HL-60/S4 treated with retinoic acid at 250 ng/mL for 4 days and 3 days (cell line): Measurements from ENCODE around the gene EHD2.
"Not testable (repeated sequence)": the region's sequence is repeated elsewhere in the genome, so short reads cannot be mapped to it uniquely, and the experiment has no call there.

Experiments used
- in situ Hi-C: fragments of 300-500 bp; cut with MboI; formaldehyde crosslinking; loops from 2 replicates; pipeline ENCODE4 v1.7.0; 2022; ENCODE audit warnings: low sequenced_read_pairs

EHD2 gene, protein sequence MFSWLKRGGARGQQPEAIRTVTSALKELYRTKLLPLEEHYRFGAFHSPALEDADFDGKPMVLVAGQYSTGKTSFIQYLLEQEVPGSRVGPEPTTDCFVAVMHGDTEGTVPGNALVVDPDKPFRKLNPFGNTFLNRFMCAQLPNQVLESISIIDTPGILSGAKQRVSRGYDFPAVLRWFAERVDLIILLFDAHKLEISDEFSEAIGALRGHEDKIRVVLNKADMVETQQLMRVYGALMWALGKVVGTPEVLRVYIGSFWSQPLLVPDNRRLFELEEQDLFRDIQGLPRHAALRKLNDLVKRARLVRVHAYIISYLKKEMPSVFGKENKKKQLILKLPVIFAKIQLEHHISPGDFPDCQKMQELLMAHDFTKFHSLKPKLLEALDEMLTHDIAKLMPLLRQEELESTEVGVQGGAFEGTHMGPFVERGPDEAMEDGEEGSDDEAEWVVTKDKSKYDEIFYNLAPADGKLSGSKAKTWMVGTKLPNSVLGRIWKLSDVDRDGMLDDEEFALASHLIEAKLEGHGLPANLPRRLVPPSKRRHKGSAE

DNA sequence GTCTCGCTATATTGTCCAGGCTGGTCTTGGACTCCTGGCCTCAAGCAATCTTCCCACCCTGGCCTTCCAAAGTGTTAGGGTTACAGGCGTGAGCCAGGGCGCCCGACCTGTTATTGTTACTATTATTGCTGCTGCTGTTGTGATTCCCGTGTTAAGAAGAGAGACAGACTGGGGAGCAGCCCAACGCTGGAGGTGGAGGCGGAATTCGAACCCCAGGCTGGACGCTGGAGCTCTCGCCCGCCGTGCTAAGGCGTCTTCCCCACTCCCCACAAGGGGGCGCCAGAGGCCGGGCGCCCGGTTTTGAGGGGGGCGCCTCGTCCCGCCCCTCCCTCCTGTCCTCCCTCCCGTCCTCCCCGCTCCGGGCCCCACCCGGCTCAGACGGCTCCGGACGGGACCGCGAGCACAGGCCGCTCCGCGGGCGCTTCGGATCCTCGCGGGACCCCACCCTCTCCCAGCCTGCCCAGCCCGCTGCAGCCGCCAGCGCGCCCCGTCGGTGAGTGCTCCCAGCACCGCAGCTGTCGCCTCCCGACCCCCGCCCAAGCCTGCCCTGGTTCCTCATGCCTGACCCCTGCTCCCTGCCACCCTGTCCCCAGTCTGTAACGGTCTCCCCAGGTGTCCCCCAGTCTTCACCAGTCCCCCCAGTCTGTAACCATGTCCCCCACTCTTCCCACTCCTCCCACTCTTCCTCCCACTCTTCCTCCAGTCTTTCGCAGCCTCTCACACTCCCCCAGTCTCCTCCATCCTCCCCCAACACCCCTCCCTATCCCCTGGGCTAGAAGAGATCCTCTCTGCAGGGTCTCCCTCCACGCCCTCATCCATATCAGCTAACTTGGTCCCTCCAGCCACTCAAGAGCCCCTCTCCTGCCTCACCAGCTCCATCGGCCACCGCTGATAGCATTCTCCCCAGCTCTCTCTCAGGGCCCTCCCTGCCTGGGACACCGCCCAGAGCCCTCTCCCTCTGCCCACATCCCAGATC, at the start of gene EHD2:
Gene EHD2 (plus strand): TSS at position 377 of the 976 bp plus-strand sequence. CDS start 3,191 bp downstream, outside the sequence.
- in situ Hi-C loops = loop anchor here (25.0 kb wide), 1 partner anchor 426 kb away; no protein-coding TSS in a partner anchor

DNA sequence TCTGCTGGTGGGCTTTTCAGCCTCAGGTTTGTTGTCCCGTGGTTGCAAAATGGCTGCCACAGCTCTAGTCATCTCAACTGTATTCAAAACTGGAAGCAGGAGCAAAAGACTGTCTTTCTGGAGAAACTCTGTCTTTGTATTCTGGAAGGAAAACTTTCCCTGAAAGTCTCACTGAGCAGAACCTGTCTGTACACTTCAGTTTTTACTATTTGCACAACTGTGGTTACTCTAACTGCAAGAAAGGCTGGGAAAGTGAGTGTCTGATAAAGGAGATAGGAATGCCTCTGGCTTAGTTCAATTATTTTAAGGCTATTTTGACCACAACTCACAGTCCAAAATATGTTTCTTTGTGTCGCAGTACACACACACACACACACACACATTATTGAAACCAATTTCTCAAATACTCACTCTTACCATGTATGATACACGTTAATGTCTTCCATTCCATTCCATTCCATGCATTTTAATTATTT, 49.7 kb upstream of the EHD2 start:
- in situ Hi-C loops = no loop called here

DNA sequence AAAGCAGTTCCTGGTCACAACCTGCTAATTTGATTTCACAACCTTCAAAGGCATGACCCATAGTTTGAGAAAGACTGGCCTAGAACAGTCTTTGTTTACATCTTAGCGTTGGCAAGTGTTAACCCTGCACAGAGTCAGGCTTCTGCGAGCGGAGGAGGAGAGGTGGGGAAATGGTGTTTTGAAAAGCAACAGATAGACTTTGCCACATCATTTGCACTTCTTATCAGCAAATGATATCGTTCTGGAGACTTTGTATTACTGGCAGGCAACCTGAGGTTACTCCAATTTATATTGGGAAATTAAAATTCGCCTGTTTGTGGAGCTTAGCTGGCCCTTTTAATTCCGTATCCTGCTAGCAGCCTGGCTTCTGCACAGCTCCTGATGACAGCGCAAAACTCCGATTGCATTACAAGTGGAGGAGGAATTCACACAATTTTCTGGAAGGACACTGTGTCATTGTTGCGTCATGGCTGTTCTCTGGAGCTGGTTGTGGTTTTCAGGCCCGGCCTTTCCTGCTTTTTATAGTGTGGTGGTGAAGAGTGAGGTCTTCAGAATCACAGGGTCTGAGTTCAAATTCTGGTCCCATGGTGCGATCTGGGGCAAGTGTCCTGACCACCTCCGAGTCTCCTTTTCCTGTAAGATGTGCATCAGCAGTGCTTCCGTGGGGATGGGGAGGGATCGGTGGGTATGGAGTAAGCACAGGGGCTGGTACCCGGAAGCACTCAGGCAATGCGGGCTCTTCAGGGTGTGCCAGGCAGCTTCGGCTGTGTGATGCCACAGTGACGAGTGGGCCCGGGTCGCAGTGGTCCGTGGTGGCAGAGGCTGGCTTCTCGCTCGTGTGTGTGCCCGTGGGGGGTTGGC, 49.1 kb upstream of the EHD2 start:
- in situ Hi-C loops = no loop called here

DNA sequence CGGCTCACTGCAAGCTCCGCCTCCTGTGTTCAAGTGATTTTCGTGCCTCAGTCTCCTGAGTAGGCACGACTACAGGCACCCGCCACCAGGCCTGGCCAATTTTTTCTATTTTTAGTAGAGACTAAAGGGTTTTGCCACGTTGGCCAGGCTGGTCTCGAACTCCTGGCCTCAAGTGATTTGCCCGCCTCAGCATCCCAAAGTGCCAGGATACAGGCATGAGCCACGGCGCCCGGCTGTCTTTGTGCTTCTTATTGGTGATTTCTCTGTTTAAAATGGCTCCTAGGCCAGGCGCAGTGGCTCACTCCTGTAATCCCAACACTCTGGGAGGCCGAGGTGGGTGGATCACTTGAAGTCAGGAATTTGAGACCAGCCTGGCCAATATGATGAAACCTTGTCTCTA, 44.7 kb upstream of the EHD2 start:
- in situ Hi-C loops = not testable (repeated sequence)

DNA sequence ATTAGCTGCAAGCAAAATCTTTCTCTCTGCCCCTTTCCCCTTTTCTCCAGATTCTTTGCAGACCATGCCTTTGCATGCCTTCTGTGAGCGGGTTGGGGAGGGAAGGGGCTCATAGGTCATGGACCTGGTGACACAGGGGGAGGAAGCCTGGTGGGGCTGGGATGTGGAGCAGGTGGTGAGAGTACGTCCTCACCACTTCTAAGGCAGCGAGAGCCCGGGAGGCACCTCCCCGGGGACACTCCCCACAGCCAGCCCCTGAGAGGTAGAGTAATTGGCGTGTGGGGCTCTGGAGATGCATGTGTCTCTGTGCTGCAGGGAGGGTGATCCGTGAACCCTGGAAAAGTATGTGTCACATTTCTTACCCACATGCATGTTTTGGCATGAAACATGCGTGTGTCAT, 42.5 kb upstream of the EHD2 start:
- in situ Hi-C loops = no loop called here

DNA sequence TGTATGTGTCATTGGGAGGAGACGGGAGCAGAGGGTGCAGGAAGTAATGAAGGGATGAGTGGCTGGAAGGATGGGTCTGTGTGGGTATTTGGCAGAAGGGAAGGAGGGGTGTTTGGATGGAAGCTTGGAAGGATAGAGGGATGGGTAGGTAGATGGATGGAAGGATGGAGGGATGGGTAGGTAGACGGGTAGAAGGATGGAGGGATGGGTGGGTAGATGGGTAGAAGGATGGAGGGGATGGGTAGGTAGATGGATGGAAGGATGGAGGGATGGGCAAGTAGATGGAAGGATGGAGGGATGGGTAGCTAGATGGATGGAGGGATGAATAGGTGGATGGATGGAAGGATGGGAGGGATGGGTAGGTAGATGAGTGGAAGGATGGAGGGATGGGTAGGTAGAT, 41.7 kb upstream of the EHD2 start:
- in situ Hi-C loops = no loop called here

DNA sequence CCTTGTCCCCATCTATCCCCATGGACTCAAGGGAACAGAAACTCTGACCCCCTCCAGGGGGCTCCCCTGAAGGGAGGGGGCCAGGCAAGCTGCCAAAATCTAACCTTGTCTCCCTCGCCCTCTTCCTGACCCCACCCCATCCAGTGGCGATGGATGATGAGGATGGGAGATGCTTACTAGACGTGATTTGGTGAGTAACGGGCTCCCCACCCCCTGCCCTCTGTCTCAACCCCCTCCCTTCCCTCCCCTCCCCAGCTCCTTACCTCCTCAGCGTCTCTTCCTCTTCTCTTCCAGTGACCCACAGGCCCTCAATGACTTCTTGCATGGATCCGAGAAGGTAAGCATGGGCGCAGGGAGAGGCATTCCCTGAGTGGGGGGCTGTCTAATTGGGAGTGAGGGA, 39.8 kb upstream of the EHD2 start:
- in situ Hi-C loops = no loop called here

DNA sequence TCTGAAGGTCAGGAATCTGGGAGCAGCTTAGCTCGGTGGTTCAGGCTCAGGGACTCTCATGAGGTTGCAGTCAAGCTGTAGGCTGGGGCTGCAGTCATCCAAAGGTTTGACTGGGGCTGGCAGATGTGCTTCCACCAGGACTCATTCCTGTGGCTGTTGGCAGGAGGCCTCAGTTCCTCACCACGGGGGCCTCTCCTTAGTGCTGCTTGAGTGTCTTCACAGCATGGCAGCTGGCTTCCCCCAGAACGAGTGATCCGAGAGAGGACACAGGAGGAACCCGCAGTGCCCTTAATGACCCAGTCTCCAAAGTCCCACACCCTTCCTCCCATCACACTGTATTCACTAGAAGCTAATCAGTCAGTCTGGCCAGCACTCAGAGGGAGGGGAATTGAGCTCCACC, 38.7 kb upstream of the EHD2 start:
- in situ Hi-C loops = no loop called here

DNA sequence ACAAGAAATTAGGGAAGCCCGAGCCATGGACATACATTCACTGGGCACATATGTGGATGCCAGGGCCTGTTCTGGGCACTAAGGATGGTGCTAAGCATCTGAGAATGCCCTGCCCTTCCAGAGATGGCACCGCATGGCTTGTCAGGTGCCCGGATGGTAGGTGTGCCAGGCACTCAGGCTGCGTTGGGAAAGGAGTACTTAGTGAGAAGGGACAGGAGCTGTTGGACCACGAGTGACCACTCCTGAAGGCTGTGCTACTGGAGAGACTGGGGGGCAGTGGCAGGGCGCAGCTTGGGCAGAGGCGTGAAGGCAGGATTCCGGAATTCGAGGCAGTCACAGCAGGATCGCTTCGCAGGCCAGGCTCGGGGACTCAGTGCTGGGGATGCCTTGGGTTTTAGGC, 38.0 kb upstream of the EHD2 start:
- in situ Hi-C loops = no loop called here

DNA sequence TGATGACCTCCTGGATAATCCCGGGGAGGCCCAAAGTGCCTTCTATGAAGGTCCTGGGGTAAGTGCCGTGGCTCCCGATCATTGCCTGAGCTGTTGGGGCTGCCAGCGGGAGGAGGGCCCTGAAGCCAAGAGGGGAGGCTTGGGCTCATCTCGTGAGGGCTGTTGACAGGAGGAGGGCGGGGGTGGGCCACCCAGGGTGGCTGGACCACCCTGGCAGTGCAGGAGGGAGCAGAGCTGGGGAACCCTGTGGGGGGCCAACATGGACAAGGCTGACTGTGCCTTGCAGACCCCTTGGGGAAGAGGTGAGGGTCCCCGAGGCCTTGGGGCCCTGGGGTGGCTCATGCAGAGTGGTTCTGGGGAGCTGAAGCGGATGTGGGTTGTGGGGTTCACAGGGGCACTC, 37.4 kb upstream of the EHD2 start:
- in situ Hi-C loops = no loop called here

DNA sequence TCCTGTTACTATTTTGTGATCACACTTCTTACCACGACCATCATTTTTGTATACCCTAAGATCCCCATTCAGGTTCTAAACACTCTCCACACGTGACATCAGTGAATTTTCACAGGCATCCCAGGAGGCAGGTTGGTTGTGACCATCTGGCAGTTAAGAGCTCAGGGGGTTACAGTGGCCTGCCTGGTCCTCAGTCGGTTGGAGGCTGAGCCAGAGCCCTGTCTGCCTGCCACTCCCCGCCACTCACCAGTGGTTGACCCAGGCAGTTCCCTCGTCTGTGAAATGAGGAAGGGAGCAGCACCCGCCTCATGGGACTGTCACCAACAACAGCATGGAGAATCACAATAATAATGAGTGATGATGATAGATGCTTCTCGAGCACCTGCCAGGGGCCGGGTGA, 36.4 kb upstream of the EHD2 start:
- in situ Hi-C loops = no loop called here

DNA sequence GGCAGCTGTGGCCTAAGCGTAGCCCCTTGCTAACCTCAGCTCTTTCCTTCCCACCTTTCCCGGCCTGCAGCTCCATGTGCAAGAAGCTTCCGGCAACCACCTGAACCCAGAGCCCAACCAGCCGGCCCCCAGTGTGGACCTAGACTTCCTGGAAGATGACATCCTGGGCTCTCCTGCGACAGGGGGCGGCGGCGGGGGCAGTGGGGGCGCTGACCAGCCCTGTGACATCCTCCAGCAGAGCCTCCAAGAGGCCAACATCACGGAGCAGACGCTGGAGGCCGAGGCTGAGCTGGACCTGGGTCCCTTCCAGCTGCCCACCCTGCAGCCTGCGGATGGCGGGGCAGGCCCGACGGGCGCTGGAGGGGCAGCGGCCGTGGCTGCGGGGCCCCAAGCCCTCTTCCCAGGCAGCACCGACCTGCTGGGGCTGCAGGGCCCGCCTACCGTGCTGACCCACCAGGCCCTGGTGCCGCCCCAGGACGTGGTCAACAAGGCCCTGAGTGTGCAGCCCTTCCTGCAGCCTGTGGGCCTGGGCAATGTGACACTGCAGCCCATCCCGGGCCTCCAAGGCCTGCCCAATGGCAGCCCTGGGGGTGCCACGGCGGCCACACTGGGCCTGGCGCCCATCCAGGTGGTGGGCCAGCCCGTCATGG, 33.8 kb upstream of the EHD2 start:
- in situ Hi-C loops = no loop called here

DNA sequence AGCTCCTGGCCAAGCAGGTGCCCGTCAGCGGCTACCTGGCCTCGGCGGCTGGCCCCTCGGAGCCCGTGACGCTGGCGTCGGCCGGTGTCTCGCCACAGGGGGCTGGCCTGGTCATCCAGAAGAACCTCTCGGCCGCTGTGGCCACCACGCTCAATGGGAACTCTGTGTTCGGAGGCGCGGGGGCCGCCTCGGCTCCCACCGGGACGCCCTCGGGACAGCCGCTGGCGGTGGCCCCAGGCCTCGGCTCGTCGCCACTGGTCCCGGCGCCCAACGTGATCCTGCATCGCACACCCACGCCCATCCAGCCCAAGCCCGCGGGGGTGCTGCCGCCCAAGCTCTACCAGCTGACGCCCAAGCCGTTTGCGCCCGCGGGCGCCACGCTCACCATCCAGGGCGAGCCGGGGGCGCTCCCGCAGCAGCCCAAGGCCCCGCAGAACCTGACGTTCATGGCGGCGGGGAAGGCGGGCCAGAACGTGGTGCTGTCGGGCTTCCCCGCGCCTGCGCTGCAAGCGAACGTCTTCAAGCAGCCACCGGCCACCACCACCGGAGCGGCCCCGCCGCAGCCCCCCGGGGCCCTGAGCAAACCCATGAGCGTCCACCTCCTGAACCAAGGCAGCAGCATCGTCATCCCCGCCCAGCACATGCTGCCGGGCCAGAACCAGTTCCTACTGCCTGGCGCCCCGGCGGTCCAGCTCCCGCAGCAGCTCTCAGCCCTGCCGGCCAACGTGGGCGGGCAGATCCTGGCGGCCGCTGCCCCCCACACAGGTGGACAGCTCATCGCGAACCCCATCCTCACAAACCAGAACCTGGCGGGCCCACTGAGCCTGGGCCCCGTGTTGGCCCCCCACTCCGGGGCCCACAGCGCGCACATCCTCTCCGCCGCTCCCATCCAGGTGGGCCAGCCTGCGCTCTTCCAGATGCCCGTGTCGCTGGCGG, 33.0 kb upstream of the EHD2 start:
- in situ Hi-C loops = no loop called here

DNA sequence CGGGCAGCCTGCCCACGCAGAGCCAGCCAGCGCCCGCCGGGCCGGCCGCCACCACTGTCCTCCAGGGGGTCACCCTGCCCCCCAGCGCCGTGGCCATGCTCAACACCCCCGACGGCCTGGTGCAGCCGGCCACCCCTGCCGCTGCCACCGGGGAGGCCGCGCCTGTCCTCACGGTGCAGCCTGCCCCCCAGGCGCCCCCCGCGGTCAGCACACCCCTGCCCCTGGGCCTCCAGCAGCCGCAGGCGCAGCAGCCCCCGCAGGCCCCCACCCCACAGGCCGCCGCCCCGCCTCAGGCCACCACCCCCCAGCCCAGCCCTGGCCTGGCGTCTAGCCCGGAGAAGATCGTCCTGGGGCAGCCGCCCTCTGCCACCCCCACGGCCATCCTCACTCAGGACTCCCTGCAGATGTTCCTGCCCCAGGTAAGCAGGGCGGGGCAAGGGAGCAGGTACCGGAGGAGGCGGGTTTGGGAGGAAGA, 32.3 kb upstream of the EHD2 start:
- in situ Hi-C loops = no loop called here

DNA sequence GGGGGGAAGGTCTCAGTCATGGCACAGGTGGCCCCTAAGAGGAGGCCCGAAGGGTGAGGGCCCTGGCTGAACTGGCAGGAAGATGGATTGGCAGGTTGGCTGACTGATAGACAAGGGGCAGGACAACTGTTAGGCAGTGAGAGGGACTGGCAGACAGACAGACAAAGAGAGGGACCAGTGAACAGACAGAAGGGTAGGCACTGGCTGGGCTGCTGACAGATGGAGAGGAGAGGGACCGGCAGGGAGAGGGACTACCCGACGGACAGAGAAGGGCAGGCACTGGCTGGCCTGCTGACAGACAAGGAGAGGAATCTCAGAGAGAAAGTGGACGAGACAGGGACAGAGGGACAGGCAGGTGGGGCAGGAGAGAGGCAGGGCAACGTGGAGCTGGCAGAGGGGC, 31.8 kb upstream of the EHD2 start:
- in situ Hi-C loops = no loop called here

DNA sequence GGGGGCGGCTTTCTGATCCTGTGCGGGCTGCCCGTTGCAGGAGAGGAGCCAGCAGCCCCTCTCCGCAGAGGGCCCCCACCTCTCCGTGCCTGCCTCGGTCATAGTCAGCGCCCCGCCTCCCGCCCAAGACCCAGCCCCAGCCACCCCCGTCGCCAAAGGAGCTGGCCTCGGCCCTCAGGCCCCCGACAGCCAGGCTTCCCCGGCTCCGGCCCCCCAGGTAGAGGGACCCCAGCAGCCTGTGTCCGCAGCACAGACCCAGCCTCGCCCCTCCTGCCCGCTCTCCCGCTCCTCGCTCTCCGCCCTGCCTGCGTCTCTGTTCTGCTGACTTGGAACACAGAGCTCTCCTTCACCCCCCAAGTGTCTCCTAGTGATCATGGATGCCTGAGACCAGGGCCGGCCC, 31.3 kb upstream of the EHD2 start:
- in situ Hi-C loops = no loop called here

DNA sequence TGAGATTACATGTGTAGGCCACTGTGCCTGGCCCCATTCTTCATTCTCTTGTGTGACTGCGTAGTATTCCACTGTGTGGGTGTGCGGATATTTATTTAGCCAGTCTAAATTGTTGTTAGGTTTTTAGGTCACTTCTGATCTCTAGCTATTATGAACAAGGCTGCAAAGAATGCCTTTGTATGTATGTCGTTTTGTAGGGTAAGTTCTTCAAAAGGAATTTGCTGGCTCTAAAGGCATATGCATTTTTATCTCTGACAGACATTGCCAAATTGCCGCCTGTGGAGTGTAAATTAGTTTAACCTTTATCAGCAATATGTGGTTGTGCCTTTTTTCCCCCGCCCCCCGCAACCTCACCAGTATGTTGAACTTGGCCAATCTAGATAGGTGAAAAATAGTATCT, 30.3 kb upstream of the EHD2 start:
- in situ Hi-C loops = no loop called here

DNA sequence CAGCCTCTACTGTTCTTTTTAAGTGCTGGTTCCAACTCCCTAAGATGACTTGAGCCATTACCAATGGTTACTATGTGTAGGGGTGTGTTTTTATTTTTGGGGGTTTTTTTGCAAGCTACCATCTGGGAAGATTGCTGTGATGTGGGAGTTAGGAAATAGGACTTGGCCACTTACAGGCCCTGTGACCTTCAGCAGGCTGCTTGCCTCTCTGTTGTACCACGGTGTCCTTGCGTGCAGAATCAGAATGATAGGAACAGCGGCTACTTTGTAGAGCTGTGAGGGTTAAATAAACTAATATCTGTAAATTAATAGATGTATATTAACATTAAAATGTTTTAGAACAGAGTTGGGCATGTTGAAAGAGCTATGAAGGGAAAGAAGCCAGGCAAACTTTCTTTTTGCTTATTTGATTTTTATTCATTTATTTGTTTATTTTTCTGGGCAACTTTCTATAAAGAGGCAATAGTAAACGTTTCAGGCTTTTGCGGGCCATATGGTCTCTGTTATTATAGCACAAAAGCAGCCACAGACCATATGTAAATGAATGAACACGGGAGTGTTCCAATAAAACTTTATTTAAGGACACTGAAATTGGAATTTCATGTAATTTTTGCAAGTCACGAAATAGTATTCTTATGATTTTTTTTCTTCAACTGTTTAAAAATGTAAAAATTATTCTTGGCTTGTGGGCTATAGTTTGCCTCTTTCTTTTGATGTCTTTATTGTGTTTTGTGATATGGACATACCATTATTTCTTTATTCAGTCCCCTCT, 26.4 kb upstream of the EHD2 start:
- in situ Hi-C loops = no loop called here
